Glutamatergic neuron (in vitro differentiated cells): ENCODE results near the gene TCP11L2. TPM values are rescaled to one million over a fixed set of nuclear protein-coding genes. Genes with fewer than 3 reads are reported as not detected.

Source experiments
- DNase-seq: peaks from one replicate; pipeline ENCODE4 v3.0.0; 2022
- H3K27ac Mint-ChIP-seq: one replicate; pipeline ENCODE4 v1.8.0; 2020; ENCODE audit warnings: mild to moderate bottlenecking, mixed read lengths, inconsistent platforms; ENCODE audit not compliant: unreplicated experiment
- H3K27me3 Mint-ChIP-seq: one replicate; pipeline ENCODE4 v1.8.0; 2020; ENCODE audit warnings: mild to moderate bottlenecking, moderate library complexity, mixed read lengths, inconsistent platforms; ENCODE audit not compliant: unreplicated experiment
- H3K36me3 Mint-ChIP-seq: one replicate; pipeline ENCODE4 v1.8.0; 2020; ENCODE audit warnings: mild to moderate bottlenecking, mixed read lengths, inconsistent platforms; ENCODE audit not compliant: unreplicated experiment
- H3K4me1 Mint-ChIP-seq: one replicate; pipeline ENCODE4 v1.8.0; 2020; ENCODE audit warnings: mild to moderate bottlenecking, low read depth, mixed read lengths, inconsistent platforms; ENCODE audit not compliant: unreplicated experiment
- H3K4me3 Mint-ChIP-seq: one replicate; pipeline ENCODE4 v1.8.0; 2020; ENCODE audit warnings: mild to moderate bottlenecking, mixed read lengths, inconsistent platforms; ENCODE audit not compliant: unreplicated experiment
- H3K9me3 Mint-ChIP-seq: one replicate; pipeline ENCODE4 v1.8.0; 2020; ENCODE audit warnings: mild to moderate bottlenecking, moderate library complexity, mixed read lengths, inconsistent platforms; ENCODE audit not compliant: unreplicated experiment
- CTCF ChIP-seq: fragments of 200-600 bp; sonication (generic); IDR thresholded peaks from one replicate; pipeline ENCODE4 v1.5.0; 2021; ENCODE audit not compliant: partially characterized antibody, unreplicated experiment
- total RNA-seq: library from RNA; stranded (reverse); fragmentation: NEBNext Ultra II Directional; extraction: Animal tissue kit (Norgen Biotek cat#: 25700); gene quantifications from one replicate; pipeline ENCODE4 v1.2.1, GENCODE V29; 2021; ENCODE audit not compliant: unreplicated experiment

Gene TCP11L2
- total RNA-seq, 1 donor from 2014 or later = 17.1 TPM

DNA sequence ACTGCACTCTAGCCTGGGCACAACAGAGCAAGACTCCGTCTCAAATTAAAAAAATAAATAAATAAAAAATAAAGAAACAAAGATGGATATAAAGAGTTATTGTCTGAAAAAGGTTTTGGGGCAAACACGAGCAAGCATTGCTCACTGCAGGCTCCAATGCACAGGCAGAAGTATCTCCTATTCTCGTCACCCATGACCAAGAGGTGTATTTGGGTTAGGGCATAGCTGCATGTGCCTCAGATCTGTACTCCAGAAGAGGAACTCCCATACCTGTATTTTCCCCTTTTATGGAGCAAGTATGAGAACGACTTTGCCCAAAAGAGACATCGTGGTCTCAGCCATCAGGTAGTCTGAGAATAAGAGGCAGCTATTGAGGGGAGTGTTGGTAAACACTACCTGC is 10.2 kb upstream of the TCP11L2 start:
- no peak for DNase-seq
- H3K9me3 Mint-ChIP-seq = no peaks in the 10 kb centered on the region
- H3K4me1 Mint-ChIP-seq = no peaks in the 10 kb centered on the region
- no peaks in the 10 kb centered on the region for H3K36me3 Mint-ChIP-seq
- H3K4me3 Mint-ChIP-seq = no peak overlapping the region
- peaks cover 2% of the 10 kb centered on the region for H3K27me3 Mint-ChIP-seq
- TF ChIP-seq CTCF = no peak
- H3K27ac Mint-ChIP-seq = no peak overlapping the region

- H3K27ac Mint-ChIP-seq = no peak overlapping the region
- H3K36me3 Mint-ChIP-seq = no peaks in the 10 kb centered on the region
- H3K4me3 Mint-ChIP-seq = no peak overlapping the region
- peaks cover 4% of the 10 kb centered on the region for H3K4me1 Mint-ChIP-seq
- no peaks in the 10 kb centered on the region for H3K9me3 Mint-ChIP-seq
- H3K27me3 Mint-ChIP-seq = no peaks in the 10 kb centered on the region
- no peak for TF ChIP-seq CTCF
- DNase-seq = no peak
Measured at GRCh38 chr12:106296179-106296877, 6.2 kb upstream of the TCP11L2 start.

- Mint-ChIP-seq H3K9me3 (peaks cover 3% of the 10 kb centered on the region), H3K4me3 (no peak overlapping the region), H3K36me3 (no peaks in the 10 kb centered on the region), H3K4me1 (peaks cover 7% of the 10 kb centered on the region), H3K27me3 (peaks cover 5% of the 10 kb centered on the region), H3K27ac (no peak overlapping the region)
- no peak for DNase-seq
- TF ChIP-seq CTCF = no peak
Measured at GRCh38 chr12:106297075-106297474, 5.5 kb upstream of the TCP11L2 start.

GRCh38 chr12:106297681-106298080 is 4.9 kb upstream of the TCP11L2 start:
- no peak for TF ChIP-seq CTCF
- no peak for DNase-seq
- H3K27ac Mint-ChIP-seq = no peak overlapping the region

DNA sequence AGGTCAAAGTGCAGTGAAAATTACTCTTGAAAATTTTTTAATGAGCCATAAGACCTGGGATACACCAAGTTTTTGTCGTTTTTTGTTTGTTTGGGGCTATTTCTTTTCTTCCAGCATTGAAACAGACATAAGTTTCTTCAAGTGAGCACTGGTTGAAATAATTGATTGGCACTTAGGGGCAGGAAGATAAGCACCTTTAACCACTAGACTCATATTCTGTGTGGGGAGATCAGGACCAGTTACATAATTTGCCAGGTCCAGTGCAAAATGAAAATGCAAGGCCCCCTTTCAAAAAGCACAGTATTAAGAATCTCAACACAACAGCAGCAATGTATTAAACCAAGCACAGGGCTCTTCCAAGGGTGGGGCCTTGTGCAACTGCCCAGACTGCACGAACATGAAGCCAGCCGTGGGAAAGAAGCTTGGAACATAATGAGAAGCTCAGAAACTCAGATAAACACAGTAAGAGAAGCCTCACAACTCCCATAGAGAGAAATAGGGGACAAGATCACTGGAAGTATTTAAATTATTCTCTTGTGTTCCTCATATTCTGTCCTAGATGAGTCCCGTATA is 3.2 kb upstream of the TCP11L2 start:
- Mint-ChIP-seq H3K27ac (no peak overlapping the region), H3K4me1 (peaks cover 11% of the 10 kb centered on the region), H3K36me3 (no peaks in the 10 kb centered on the region), H3K9me3 (peaks cover 3% of the 10 kb centered on the region), H3K27me3 (peaks cover 7% of the 10 kb centered on the region), H3K4me3 (no peak overlapping the region)
- no peak for TF ChIP-seq CTCF
- no peak for DNase-seq

More at GRCh38 chr12:106297681-106298080, 4.9 kb upstream of the TCP11L2 start:
- Mint-ChIP-seq H3K9me3 (peaks cover 3% of the 10 kb centered on the region), H3K4me3 (no peak overlapping the region), H3K27me3 (peaks cover 5% of the 10 kb centered on the region), H3K4me1 (peaks cover 7% of the 10 kb centered on the region), H3K36me3 (no peaks in the 10 kb centered on the region)
